HG02852 (cell line): ENCODE results near the gene KRT17.
"Not testable (repeated sequence)": the region's sequence is repeated elsewhere in the genome, so short reads cannot be mapped to it uniquely, and the experiment has no call there.

Source experiments
- ATAC-seq: cut with Tn5 transposase; IDR thresholded peaks from one replicate; pipeline ENCODE4 v1.9.1; 2021; ENCODE audit warnings: mild to moderate bottlenecking, moderate library complexity; ENCODE audit not compliant: unreplicated experiment

KRT17 gene

GRCh38 chr17:41621916-41622315, 2.5 kb downstream of the KRT17 start:
- no peak for ATAC-seq

GRCh38 chr17:41621435-41621817, 2.9 kb downstream of the KRT17 start:
- not testable (repeated sequence) for ATAC-seq

- ATAC-seq = no peak
Measured at GRCh38 chr17:41620583-41621434, 3.6 kb downstream of the KRT17 start.

- ATAC-seq = not testable (repeated sequence)
Measured at GRCh38 chr17:41619927-41620582, 4.3 kb downstream of the KRT17 start.

- no peak for ATAC-seq
Measured at GRCh38 chr17:41619036-41619926, 5.1 kb downstream of the KRT17 start.

- ATAC-seq = no peak
Measured at GRCh38 chr17:41618341-41619035, 5.9 kb downstream of the KRT17 start.

- ATAC-seq = no peak
Measured at GRCh38 chr17:41617698-41618097, 6.7 kb downstream of the KRT17 start.

- no peak for ATAC-seq
Measured at GRCh38 chr17:41617136-41617535, 7.2 kb downstream of the KRT17 start.

- not testable (repeated sequence) for ATAC-seq
Measured at GRCh38 chr17:41616486-41616885, 7.9 kb downstream of the KRT17 start.

GRCh38 chr17:41615454-41615853, 8.9 kb downstream of the KRT17 start:
- no peak for ATAC-seq

- ATAC-seq = not testable (repeated sequence)
Measured at GRCh38 chr17:41614767-41615166, 9.6 kb downstream of the KRT17 start.

GRCh38 chr17:41614098-41614497, 10.3 kb downstream of the KRT17 start:
- no peak for ATAC-seq

GRCh38 chr17:41613277-41614082, 10.9 kb downstream of the KRT17 start:
- no peak for ATAC-seq

GRCh38 chr17:41612376-41613160, 11.8 kb downstream of the KRT17 start, which contains the start of gene KRT16:
KRT16 (minus strand) TSS chr17:41612767; CDS start chr17:41612688, 79 bp downstream.
- not testable (repeated sequence) for ATAC-seq

GRCh38 chr17:41610965-41611640, 13.3 kb downstream of the KRT17 start:
- ATAC-seq = no peak

- ATAC-seq = not testable (repeated sequence)
Measured at GRCh38 chr17:41610061-41610517, 14.3 kb downstream of the KRT17 start.

GRCh38 chr17:41606930-41607329, 17.4 kb downstream of the KRT17 start:
- ATAC-seq = not testable (repeated sequence)

- no peak for ATAC-seq
Measured at GRCh38 chr17:41602524-41602923, 21.9 kb downstream of the KRT17 start.
